Epidermal melanocyte (primary cell): ENCODE measurements around the gene FAM200C.

Experiments used
- DNase-seq: peaks from one replicate; pipeline ENCODE4 v3.0.0; 2011; ENCODE audit warnings: low spot score; ENCODE audit not compliant: insufficient read length

The FAM200C gene

DNA sequence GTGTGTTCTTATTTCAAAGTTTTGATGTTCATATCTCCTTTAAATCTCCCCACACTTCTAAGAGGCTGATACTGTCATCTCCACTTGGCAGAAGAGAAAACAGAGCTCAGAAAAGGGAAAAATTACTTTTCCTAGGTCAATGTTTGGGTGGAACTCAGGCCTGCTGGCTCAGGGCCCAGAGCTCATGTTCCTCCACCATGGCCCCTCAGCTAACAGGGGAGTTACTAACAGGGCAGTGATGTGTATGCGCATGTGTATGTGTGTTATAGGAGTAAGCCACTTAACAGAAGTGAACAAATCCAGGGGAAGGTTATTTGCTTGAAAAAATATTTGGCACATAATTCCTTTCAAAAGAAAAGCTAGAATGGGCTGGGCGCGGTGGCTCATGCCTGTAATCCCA is 32.0 kb downstream of the FAM200C start:
- no peak for DNase-seq

DNA sequence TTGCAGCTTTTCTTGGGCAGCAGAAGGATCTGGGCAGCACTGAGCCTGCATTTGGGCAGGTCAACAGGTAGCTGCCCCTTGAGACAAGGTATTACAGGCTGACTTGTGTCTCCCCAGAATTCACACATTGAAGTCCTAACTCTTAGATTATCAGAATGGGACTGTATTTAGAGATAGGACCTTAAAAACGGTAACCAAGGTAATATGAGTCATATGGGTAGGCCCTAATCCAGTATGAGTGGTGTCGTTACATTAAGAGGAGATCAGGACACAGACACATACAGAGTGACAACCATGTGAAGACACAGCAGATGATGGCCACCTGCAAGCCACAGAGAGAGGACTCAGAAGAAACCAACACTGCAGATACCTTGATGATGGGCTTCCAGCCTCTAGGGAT is 32.6 kb downstream of the FAM200C start:
- no peak for DNase-seq

DNA sequence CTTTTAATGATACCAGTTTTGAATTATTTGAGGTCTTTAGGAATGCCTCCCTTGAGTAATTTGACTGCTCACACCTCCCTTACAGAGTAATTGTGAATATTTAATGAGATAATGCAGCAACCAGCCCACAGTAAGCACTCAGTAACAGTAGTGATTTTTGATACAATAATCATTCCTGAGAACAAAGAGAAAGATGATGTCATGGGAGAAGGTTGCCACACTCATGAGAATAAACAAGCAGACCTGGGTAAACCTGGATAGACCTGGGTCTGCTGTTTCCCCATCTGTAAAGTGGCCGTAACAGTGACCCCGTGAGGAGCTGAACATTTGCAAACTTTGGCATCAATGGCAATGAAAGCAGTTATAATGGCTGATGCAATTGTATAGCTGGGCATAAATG is 33.6 kb downstream of the FAM200C start:
- no peak for DNase-seq

DNA sequence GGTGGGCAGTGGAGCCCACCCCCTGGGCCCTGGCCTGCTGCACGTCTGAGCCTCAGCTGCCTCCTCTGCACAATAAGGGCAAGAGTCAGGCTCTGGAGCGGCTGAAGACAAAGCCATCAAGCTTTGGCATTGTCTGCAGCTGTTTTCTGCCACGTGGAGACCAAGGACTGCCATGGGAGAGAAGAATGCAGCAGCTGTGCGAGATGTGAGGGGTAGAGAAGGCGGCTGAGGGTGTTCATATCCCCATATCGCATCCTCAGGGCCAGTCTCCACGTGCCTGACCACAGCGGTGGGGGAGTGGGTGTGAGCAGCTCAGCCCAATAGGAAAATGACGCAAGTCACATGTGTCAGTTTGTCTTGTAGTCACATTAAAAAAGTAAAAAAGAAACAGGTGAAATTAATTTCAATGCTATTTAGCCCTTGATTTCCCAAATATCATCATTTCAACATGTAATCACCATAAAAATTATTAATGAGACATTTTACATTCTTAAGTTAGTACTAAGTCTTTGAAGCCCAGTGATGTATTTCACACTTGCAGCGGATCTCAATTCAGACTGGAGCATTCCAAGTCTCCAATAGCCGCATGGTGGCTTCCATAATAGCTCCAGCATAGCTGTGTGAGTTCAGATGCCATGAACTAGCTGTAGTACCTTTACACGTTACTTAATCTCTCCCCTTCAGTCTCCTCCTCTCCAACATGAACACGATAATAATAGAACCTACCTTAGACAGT is 36.0 kb downstream of the FAM200C start:
- no peak for DNase-seq

DNA sequence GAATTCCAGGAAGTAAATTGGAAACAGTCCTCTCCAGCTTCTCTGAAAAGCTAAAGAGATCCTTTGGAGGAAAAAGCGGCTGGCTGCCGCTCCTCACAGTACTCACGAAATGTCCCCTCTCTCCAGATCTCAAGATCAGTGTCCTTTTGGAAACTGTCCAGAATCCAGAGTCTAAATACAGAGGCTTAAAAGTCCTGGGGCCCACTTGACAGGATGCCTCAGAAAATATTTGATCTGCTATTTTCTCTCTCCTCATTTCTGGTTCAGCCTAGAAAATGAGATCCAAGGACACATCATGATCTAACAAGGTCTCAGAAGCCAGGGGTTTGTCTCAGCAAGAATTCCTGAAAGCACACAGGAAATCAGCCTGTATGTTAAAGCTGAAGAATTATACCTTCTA is 36.6 kb downstream of the FAM200C start:
- DNase-seq = no peak

DNA sequence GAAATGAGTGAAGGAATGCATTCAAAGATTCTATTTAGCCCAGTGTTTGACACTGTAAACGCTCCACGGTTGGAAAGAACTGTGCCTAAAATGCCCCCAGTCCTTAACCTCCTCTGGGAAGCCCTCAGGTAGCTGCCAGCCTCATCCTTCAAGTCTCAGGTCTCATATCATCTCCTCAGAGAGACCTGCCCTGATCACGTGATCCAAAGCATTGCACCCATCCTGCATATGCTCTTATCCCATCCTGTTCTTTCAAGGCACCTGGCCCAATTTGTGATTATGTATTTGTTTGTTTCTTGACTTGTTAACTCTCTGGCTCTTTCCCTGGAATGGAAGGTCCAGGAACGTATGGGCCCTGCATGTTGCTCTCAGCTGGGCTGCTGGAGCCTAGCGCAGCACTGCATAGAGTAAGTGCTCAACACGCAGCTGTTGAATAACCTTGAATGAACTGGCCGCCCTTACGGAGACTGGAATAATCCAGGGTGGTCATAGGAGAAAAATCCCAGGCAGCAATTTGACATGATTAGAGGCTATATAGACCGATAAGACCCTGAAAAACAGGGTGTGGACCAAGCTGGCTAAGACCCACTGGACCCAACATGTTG is 38.1 kb downstream of the FAM200C start:
- DNase-seq = no peak

DNA sequence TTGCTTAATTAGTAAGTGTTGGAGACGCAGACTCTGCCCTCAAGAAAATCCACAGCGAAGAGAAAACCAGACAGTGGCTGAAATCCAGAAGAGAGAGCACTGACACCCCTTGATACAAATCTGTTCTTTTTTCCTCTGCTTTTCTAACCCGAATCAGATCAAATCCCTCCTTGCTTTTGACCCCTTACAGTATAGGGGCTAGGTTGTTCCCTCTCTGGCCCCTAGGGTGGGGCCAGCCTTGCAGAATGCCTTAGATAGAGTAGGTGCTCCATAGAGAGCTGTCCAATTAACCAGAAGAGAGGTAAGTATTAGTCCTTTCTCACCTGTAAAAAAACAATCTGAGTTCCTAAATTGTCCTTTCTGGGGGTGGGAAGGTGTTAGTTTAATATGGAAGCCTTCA is 39.5 kb downstream of the FAM200C start:
- DNase-seq = no peak

DNA sequence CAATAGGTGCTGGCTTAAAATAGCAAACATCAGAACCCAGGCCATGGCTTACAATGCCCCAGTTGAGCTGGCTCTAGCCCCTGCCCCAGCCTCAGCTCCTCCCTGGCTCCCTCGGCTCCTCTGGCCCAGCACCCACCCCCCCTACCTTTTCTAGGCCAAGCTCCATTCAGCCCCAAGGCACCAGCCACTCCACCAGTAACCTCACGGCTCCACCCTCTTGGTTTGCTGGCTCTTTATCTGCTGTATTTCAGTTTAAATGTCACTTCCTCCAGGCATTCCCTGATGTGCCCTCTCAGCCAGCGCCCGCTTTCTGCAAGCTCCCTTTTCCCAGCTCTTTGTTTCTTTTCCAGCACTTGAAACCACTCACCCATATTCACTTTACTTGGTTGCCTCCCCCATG is 40.0 kb downstream of the FAM200C start:
- DNase-seq = no peak

DNA sequence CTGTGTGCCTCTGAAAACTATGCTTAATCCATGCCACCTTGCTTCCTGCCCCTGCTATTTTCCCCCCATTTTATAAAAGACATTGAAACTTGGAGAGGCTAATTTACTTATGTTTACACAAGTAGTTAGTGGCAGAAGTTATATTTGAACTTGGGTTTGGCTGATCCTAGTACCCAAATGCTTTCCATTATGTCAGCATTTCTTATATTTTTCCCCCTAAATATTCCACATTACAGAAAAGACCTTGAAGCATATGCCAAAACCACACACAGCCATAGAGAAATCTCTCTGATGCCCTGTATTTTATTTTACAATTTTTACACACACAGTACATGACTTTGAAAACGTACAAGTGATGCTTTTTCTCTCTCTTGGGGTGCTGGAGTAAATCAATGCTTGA is 40.6 kb downstream of the FAM200C start:
- no peak for DNase-seq

DNA sequence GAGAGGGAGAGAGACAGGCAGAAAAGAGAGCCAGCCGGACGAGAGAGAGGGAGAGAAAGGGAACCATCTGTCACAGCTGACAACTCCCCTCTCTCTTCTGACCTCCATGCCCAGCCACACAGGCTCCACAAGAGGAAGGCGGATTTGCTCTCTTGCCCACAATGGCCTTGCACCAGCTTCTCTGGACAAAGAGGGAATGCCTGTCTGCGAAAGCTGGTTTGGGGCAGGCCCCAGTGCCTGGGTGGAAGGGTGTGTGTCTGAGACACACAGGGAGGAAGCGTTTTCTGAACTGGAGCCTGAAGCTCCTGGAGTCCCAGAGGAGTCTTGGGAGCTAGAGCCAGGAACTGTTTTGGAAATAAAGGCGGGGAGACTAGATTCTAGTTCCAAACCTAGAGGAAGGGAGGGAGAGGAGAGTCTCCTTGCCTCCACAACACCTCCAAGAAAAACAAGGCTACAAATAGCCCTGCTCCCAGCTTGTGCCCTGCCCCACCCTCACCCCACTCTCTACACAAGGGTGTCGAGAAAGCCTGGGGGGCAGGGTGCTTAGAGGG is 41.9 kb downstream of the FAM200C start:
- DNase-seq = no peak

DNA sequence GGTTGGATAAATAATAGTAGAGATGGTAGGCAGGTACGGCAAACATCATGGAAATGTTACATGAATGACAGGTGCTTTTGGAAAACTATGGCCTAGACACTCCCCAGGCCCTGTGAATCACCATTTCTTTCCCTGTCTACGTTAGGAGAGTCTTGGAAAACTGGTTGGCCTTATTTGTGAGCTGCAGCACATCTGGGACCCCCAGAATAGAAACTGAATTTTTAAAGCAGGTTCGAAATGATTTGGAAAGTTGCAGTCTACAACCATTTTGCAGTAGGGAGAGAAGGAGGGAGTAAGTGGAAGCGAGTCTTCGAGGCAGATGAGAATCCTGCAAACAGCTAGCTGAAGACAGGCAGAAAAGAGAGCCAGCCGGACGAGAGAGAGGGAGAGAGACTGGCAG is 42.5 kb downstream of the FAM200C start:
- DNase-seq = no peak

DNA sequence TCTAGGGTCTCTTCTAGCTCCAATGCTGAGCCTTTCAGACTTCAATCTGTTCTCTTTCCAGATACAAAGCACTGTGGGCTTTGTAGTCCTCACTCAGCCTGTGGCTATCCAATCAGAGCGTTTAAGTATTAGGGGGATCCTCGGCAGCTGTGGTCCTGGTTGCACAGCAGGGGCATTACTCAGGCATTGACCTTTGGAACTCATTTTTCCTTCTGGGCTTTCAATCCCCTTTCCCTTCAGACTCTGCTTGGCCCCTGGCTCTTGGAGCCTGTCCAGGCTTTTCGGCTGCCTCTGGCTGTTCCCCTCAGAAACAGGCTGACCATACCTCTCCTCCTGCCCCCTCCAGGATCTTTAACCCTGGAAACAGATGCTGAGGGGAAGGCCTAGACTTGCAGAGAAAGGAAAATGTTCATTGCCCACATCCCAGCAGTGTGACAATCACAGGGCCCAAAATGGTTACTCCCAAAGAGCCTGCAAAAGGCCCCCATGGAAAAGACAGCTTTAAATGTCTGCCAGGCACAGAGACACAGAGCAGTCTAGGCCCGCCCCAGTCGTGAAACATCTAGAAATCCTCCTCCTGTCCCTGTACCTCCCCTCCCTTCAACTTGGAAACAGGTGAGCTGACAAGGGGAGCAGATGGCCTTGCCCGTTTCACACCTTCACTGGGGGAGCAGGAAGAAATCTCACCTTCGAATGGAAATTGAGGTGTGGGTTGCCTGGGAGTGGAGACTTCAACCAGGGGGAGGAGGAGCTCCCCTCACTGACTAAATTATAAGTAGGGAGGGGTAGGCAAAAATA is 43.1 kb downstream of the FAM200C start:
- DNase-seq = no peak

DNA sequence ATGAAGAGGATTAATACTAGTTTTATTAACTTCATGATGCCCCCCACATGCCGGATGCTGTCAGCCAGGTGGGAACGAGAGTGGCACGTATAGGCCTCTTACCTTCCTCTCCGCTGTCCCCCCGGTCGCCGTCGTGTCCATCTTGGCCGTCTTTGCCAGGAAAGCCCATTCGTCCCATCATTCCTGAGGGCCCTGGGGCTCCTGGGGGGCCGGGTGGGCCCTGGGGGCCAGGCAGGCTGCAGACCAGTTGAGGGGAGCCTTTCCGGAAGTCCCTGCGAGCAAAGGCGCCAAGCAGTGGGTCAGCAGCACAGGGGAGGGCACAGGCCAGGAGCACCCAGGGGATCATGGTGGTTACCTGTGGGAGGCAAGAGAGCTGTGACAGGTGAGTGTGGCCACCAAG is 45.2 kb downstream of the FAM200C start:
- no peak for DNase-seq

DNA sequence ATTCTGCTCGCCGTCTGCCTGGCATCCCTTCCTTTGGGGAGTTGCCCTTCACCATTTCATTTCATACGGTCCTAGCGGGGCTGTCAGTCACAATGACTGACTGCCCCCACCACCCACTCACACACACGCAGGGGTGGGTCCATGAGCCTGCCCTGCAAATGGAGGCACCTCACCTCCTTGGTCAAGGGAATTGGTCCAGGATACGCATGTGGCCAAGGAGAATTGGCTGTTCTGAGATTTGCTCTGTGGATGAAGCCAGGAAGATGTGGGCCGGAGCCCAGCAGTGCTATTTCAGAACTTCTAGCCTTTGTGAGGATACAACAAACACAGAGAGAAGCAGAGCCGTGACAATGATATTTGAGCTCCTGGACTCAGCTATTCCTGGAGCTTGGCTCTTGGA is 46.5 kb downstream of the FAM200C start:
- no peak for DNase-seq

DNA sequence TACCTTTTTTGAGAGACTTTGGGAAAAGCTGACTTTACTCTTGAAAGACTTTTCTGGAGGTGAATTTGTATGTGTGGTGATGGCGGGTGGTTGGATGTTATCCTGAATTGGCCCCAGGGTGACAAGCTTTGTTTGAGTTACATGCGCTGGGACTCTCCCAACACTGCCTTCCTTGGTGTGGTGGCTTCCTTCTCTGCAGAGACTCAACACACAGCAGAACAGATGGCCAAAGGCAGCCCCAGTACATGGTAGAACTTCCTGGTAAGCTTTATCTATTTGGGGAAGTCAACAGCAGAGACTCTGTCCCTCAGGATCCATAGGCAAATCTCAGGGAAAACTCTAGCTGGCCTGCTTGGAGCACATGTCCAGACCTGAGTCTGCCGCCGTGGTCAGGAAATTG is 47.5 kb downstream of the FAM200C start:
- DNase-seq = no peak

DNA sequence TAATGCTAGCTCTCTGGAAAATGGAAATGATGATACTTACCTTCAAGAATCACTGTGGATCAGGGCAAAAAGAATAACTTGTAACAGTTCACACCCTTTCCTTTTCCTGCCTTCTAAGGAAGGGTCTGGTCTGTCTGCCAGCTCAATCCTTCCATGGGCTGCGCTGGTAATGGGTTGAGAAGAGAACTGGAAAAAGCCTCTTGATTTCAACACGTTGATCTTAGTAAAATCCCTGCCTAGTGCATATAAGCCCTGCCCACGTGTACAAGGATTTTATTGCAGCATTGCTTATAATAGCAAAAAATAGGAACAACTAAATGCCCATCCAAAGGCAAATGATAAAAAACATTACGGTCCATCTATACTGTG is 49.9 kb downstream of the FAM200C start:
- DNase-seq = no peak

DNA sequence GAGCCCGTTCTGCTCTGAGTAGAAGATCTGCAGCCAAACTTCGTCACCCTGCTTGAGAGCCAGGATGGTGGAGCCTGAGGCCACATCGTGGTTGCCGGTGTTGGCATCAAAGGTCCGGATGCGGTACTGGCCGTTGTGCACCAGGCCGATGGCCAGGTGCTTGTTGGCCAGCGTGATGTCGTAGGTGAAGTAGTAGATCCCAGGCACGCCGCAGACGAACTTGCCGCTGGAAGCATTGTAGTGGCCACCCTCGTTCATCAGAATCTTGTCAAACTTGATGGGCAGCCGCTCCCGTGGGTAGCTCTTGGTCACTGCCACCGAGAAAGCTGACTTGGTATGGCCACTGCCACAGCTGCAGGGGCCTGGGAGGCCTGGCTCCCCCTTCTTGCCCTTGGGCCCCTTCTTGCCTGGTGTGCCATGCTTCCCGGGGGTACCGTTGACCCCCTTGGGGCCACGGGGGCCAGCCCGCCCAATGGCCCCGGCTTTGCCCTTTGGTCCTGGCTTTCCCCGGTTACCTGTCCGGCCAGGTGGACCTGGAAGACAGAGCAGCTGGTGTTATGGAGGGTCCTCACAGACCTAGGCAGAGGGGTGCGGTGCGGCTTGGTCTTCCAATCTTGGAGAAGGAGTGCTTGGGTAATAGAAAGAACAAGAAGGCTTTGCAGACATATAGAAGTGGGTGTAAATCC is 50.5 kb downstream of the FAM200C start:
- DNase-seq = no peak

DNA sequence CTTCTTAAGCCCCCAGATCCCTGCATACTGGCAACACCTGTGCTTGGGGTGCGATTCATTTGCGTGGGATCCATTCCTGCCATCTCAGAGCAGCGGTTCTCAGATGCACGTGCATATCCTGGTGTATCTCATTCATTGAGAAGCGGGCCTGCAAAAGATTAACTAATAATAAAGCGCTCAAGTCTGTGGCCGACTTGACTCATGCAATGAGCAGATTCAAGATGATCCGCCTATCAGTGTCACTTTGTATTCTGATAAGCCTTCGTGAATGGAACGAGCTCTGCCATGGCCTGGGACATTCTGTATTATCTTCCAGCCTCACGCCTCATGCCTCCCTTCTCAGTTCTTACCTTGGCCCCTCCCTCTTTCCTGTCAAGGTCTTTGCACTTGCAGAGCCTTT is 51.8 kb downstream of the FAM200C start:
- DNase-seq = no peak

DNA sequence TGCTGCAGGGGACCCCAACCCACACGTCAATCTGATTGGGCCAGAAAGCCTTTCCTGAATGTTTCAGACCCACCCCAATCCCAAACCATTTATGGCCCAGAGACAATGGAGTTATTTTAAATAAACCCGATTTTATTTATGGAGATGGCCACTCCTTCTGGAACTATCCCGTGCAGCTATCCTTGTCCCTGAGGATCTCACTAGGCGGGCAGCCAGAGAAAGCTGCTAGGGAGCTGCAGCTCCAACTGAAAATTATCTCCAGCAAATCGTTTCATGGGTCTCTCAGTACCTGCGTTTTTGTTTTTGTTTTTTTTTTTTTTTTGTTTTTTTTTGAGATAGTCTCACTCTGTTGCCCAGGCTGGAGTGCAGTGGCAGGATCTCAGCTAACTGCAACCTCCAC is 52.4 kb downstream of the FAM200C start:
- DNase-seq = no peak
